ENCODE data around the gene PSMD3.
"Not testable (repeated sequence)": the region's sequence is repeated elsewhere in the genome, so short reads cannot be mapped to it uniquely, and the experiment has no call there.

The PSMD3 gene

GRCh38 chr17:40000161-40000560 lies 19.6 kb downstream of the PSMD3 start:
- no peak for DNase-seq

- DNase-seq = not testable (repeated sequence)
Measured at GRCh38 chr17:40001335-40001734, 20.7 kb downstream of the PSMD3 start.

- DNase-seq = no peak
Measured at GRCh38 chr17:40004072-40004471, 23.5 kb downstream of the PSMD3 start.

- DNase-seq = no peak
Measured at GRCh38 chr17:40004712-40005111, 24.1 kb downstream of the PSMD3 start.

- no peak for DNase-seq
Measured at GRCh38 chr17:40005520-40005919, 24.9 kb downstream of the PSMD3 start.

- DNase-seq = not testable (repeated sequence)
Measured at GRCh38 chr17:40010946-40011500, 30.4 kb downstream of the PSMD3 start.

- not testable (repeated sequence) for DNase-seq
Measured at GRCh38 chr17:40012017-40012647, 31.5 kb downstream of the PSMD3 start.

- DNase-seq = no peak
Measured at GRCh38 chr17:40014375-40014980, 33.9 kb downstream of the PSMD3 start.

- DNase-seq = no peak
Measured at GRCh38 chr17:40015005-40015997, 34.7 kb downstream of the PSMD3 start, which contains the start of gene CSF3. Gene CSF3 (plus strand): TSS chr17:40015440. CDS start chr17:40015475, 35 bp downstream.

GRCh38 chr17:40015998-40016985 lies 35.7 kb downstream of the PSMD3 start:
- no peak for DNase-seq

GRCh38 chr17:40017422-40018080 lies 36.9 kb downstream of the PSMD3 start:
- DNase-seq = no peak

- DNase-seq = no peak
Measured at GRCh38 chr17:40018211-40019121, 37.9 kb downstream of the PSMD3 start.

- DNase-seq = no peak
Measured at GRCh38 chr17:40019140-40019991, 38.8 kb downstream of the PSMD3 start.

- DNase-seq = no peak
Measured at GRCh38 chr17:40020146-40020545, 39.5 kb downstream of the PSMD3 start.

- no peak for DNase-seq
Measured at GRCh38 chr17:40021451-40021971, 40.9 kb downstream of the PSMD3 start.

GRCh38 chr17:40022497-40022896 lies 41.9 kb downstream of the PSMD3 start:
- no peak for DNase-seq

GRCh38 chr17:40022961-40023541 lies 42.4 kb downstream of the PSMD3 start:
- no peak for DNase-seq

- DNase-seq = no peak
Measured at GRCh38 chr17:40023590-40024292, 43.1 kb downstream of the PSMD3 start.

Measured in activated gamma-delta T cell (primary cell).